ENCODE data around the gene PEMT.

Gene PEMT

GRCh38 chr17:17561408-17562145 lies 29.9 kb downstream of the PEMT start:
- H2AFZ ChIP-seq (ENCODE audit: low read length), result no peak overlapping the region
- H3K4me2 ChIP-seq (ENCODE audit: low read length), result peak overlapping the region; percentile 51; the same call in 1 of the 2 replicates
- no peaks in the 10 kb centered on the region for H3K79me2 ChIP-seq (ENCODE audit: insufficient read depth, low read length)
- no peaks in the 10 kb centered on the region for H3K9me2 ChIP-seq (ENCODE audit: low read depth, low read length)
- H3K9me3 ChIP-seq (ENCODE audit: low read length), result no peaks in the 10 kb centered on the region
- no peaks in the 10 kb centered on the region for H3K27me3 ChIP-seq (ENCODE audit: insufficient read depth, low read length)
- no peak overlapping the region for H3K27ac ChIP-seq (ENCODE audit: low read depth, low read length, poor library complexity, severe bottlenecking)
- peak overlapping the region; percentile 34 for H3K4me3 ChIP-seq (ENCODE audit: low read depth, low read length, poor library complexity, severe bottlenecking)
- peaks cover 6% of the 10 kb centered on the region for H3K4me1 ChIP-seq (ENCODE audit: insufficient read depth, low read length, severe bottlenecking)
- no peaks in the 10 kb centered on the region for H3F3A ChIP-seq (ENCODE audit: insufficient read depth, low read length)
- H4K20me1 ChIP-seq (ENCODE audit: insufficient read depth, low read length), result no peaks in the 10 kb centered on the region
- TF ChIP-seq EZH2 (IDR thresholded peaks at IDR 0.05; ENCODE audit: borderline replicate concordance, low read length) (no peak), CTCF (IDR thresholded peaks at IDR 0.05; ENCODE audit: low read length) (no peak)
- no peaks in the 10 kb centered on the region for H3K36me3 ChIP-seq (ENCODE audit: insufficient read depth, low read length)
- H3K9ac ChIP-seq (ENCODE audit: low read length), result no peak overlapping the region

GRCh38 chr17:17560975-17561374 lies 30.5 kb downstream of the PEMT start:
- no peak overlapping the region for H3K4me2 ChIP-seq (ENCODE audit: low read length)
- no peaks in the 10 kb centered on the region for H3K9me2 ChIP-seq (ENCODE audit: low read depth, low read length)
- H3K9ac ChIP-seq (ENCODE audit: low read length), result no peak overlapping the region
- H2AFZ ChIP-seq (ENCODE audit: low read length), result no peak overlapping the region
- no peak overlapping the region for H3K27ac ChIP-seq (ENCODE audit: low read depth, low read length, poor library complexity, severe bottlenecking)
- no peaks in the 10 kb centered on the region for H3K9me3 ChIP-seq (ENCODE audit: low read length)
- H4K20me1 ChIP-seq (ENCODE audit: insufficient read depth, low read length), result no peaks in the 10 kb centered on the region
- TF ChIP-seq EZH2 (IDR thresholded peaks at IDR 0.05; ENCODE audit: borderline replicate concordance, low read length) (no peak), CTCF (IDR thresholded peaks at IDR 0.05; ENCODE audit: low read length) (no peak)
- no peaks in the 10 kb centered on the region for H3K36me3 ChIP-seq (ENCODE audit: insufficient read depth, low read length)
- no peaks in the 10 kb centered on the region for H3F3A ChIP-seq (ENCODE audit: insufficient read depth, low read length)
- H3K27me3 ChIP-seq (ENCODE audit: insufficient read depth, low read length), result no peaks in the 10 kb centered on the region
- no peak overlapping the region for H3K4me3 ChIP-seq (ENCODE audit: low read depth, low read length, poor library complexity, severe bottlenecking)
- peaks cover 6% of the 10 kb centered on the region for H3K4me1 ChIP-seq (ENCODE audit: insufficient read depth, low read length, severe bottlenecking)
- H3K79me2 ChIP-seq (ENCODE audit: insufficient read depth, low read length), result no peaks in the 10 kb centered on the region

- no peaks in the 10 kb centered on the region for H3K79me2 ChIP-seq (ENCODE audit: insufficient read depth, low read length)
- H2AFZ ChIP-seq (ENCODE audit: low read length), result no peak overlapping the region
- TF ChIP-seq EZH2 (IDR thresholded peaks at IDR 0.05; ENCODE audit: borderline replicate concordance, low read length) (no peak), CTCF (IDR thresholded peaks at IDR 0.05; ENCODE audit: low read length) (no peak)
- no peak overlapping the region for H3K4me2 ChIP-seq (ENCODE audit: low read length)
- no peak overlapping the region for H3K27ac ChIP-seq (ENCODE audit: low read depth, low read length, poor library complexity, severe bottlenecking)
- no peaks in the 10 kb centered on the region for H4K20me1 ChIP-seq (ENCODE audit: insufficient read depth, low read length)
- H3F3A ChIP-seq (ENCODE audit: insufficient read depth, low read length), result no peaks in the 10 kb centered on the region
- no peaks in the 10 kb centered on the region for H3K9me2 ChIP-seq (ENCODE audit: low read depth, low read length)
- no peak overlapping the region for H3K9ac ChIP-seq (ENCODE audit: low read length)
- H3K4me1 ChIP-seq (ENCODE audit: insufficient read depth, low read length, severe bottlenecking), result peaks cover 6% of the 10 kb centered on the region
- H3K9me3 ChIP-seq (ENCODE audit: low read length), result no peaks in the 10 kb centered on the region
- no peaks in the 10 kb centered on the region for H3K36me3 ChIP-seq (ENCODE audit: insufficient read depth, low read length)
- no peaks in the 10 kb centered on the region for H3K27me3 ChIP-seq (ENCODE audit: insufficient read depth, low read length)
- no peak overlapping the region for H3K4me3 ChIP-seq (ENCODE audit: low read depth, low read length, poor library complexity, severe bottlenecking)
Observed at GRCh38 chr17:17560167-17560566, 31.3 kb downstream of the PEMT start.
